NCI-H460 (cell line): Measurements from ENCODE around the gene C1QB. TPM values are rescaled to one million over a fixed set of nuclear protein-coding genes. Genes with fewer than 3 reads are reported as not detected.
"Not testable (repeated sequence)": the region's sequence is repeated elsewhere in the genome, so short reads cannot be mapped to it uniquely, and the experiment has no call there.

Experiments used
- DNase-seq: peaks from one replicate; pipeline ENCODE4 v3.0.0-alpha.2; 2016; ENCODE audit warnings: low read depth; ENCODE audit errors: extremely low read depth
- small RNA-seq, 2 experiments: library from RNA; depleted of rRNA; stranded (forward); fragments of <200 nt; gene quantifications; one replicate each; pipeline ENCODE3, GENCODE V24; 2014
- total RNA-seq: library from RNA; depleted of rRNA; stranded (reverse); fragments of >200 nt; shearing (Covaris generic); gene quantifications from 2 replicates; pipeline ENCODE4 v1.2.3, GENCODE V29; 2014; rRNA removed

The C1QB gene
- total RNA-seq, 1 experiment from 2014 or later, result not detected

- no peak for DNase-seq
Measured at GRCh38 chr1:22691031-22691753, 38.2 kb downstream of the C1QB start.

GRCh38 chr1:22694172-22694571, 41.1 kb downstream of the C1QB start:
- no peak for DNase-seq

GRCh38 chr1:22696610-22697009, 43.6 kb downstream of the C1QB start:
- no peak for DNase-seq

GRCh38 chr1:22697980-22698379, 44.9 kb downstream of the C1QB start:
- DNase-seq, result no peak

GRCh38 chr1:22699681-22700520, 46.9 kb downstream of the C1QB start:
- no peak for DNase-seq

- no peak for DNase-seq
Measured at GRCh38 chr1:22702296-22703085, 49.5 kb downstream of the C1QB start.

- peak; percentile 76 for DNase-seq
Measured at GRCh38 chr1:22704440-22705067, 51.5 kb downstream of the C1QB start.

- DNase-seq, result no peak
Measured at GRCh38 chr1:22705586-22705985, 52.5 kb downstream of the C1QB start.

GRCh38 chr1:22706100-22706499, 53.1 kb downstream of the C1QB start:
- DNase-seq, result not testable (repeated sequence)

- DNase-seq, result no peak
Measured at GRCh38 chr1:22708777-22709176, 55.7 kb downstream of the C1QB start.

GRCh38 chr1:22709227-22709626, 56.2 kb downstream of the C1QB start:
- no peak for DNase-seq

- no peak for DNase-seq
Measured at GRCh38 chr1:22709891-22710700, 57.1 kb downstream of the C1QB start.

GRCh38 chr1:22710701-22711049, 57.6 kb downstream of the C1QB start, which contains the start of gene EPHB2:
Gene EPHB2, plus strand, starts transcription at chr1:22710839. Its CDS starts 144 bp downstream, at chr1:22710983.
- DNase-seq, result no peak

GRCh38 chr1:22711071-22711470, 58.0 kb downstream of the C1QB start:
- no peak for DNase-seq

Small RNA genes lying within 50 kb of the gene (small RNA-seq; reads per million reads assigned to genes)
- 0 reads per million in 2 experiments for gene MIR6127

Other genes with a start within 250 kb of the C1QB start
- gene ZBTB40, start 201.4 kb upstream of the C1QB start, total RNA-seq, result 10.2 and 13.5 TPM in 2 replicates
- 1.1 and 1.3 TPM in 2 replicates for gene EPHA8, start 89.7 kb upstream of the C1QB start, total RNA-seq
- not detected in 2 replicates for gene C1QA, start 16.6 kb upstream of the C1QB start, total RNA-seq
- gene C1QC, start 9.6 kb upstream of the C1QB start, total RNA-seq, result not detected in 2 replicates
- gene EPHB2, start 57.6 kb downstream of the C1QB start, total RNA-seq, result 0.20 and 0.23 TPM in 2 replicates